Mucosa of descending colon (tissue), 3 donors: ENCODE measurements around the gene MYO5B. TPM values are rescaled to one million over a fixed set of nuclear protein-coding genes. Genes with fewer than 3 reads are reported as not detected.

ENCODE experiments used
- ATAC-seq: fragments of 200-7000 bp; cut with Tn5 transposase; one replicate; pipeline ENCODE4 v1.9.1; 2020; ENCODE audit warnings: mild to moderate bottlenecking, moderate library complexity
- DNase-seq, 3 donors: peaks; one replicate each; pipeline ENCODE4 v3.0.0-alpha.2; 2020
- H3K36me3 ChIP-seq: fragments of 200-600 bp; one replicate; pipeline ENCODE4 v1.8.0; 2021; ENCODE audit warnings: low read depth, mild to moderate bottlenecking
- H3K4me1 ChIP-seq: fragments of 200-600 bp; one replicate; pipeline ENCODE4 v1.8.0; 2021; ENCODE audit warnings: low read depth, mild to moderate bottlenecking
- H3K4me3 ChIP-seq: fragments of 200-600 bp; one replicate; pipeline ENCODE4 v1.8.0; 2021; ENCODE audit warnings: mild to moderate bottlenecking
- H3K9me3 ChIP-seq: fragments of 200-600 bp; one replicate; pipeline ENCODE4 v1.8.0; 2021; ENCODE audit warnings: mild to moderate bottlenecking
- CTCF ChIP-seq: fragments of 200-600 bp; IDR thresholded peaks from one replicate; pipeline ENCODE4 v1.8.0; 2022; ENCODE audit warnings: antibody characterized with exemption, mild to moderate bottlenecking
- intact Hi-C, 2 donors: fragments of 100-400 bp; cut with DNase I in 1 of 2; cut with micrococcal nuclease in 1 of 2; formaldehyde crosslinking; loops; one replicate each; pipeline versions ENCODE4 v1.11.0 to v1.11.1; 2022; cut with DNase I, micrococcal nuclease
- total RNA-seq, 3 donors: library from RNA; stranded (reverse); fragmentation: NEBNext Ultra II Directional in 2 of 3; extraction: Animal tissue kit (Norgen Biotek cat#: 25700) in 2 of 3; gene quantifications; one replicate each; pipeline versions ENCODE4 v1.2.1 to v1.2.4, GENCODE V29; 2021 to 2023
- donor health status: DM: no; HTN: no; CAD: no; lungs with moderate emphysema.
- donor health status: DM: no; HTN: no; CAD: no.
- donor health status: DM: no; HTN: yes; CAD: no.

MYO5B gene
- total RNA-seq, 3 donors from 2014 or later: 52.7 to 179 (median 120) TPM

DNA sequence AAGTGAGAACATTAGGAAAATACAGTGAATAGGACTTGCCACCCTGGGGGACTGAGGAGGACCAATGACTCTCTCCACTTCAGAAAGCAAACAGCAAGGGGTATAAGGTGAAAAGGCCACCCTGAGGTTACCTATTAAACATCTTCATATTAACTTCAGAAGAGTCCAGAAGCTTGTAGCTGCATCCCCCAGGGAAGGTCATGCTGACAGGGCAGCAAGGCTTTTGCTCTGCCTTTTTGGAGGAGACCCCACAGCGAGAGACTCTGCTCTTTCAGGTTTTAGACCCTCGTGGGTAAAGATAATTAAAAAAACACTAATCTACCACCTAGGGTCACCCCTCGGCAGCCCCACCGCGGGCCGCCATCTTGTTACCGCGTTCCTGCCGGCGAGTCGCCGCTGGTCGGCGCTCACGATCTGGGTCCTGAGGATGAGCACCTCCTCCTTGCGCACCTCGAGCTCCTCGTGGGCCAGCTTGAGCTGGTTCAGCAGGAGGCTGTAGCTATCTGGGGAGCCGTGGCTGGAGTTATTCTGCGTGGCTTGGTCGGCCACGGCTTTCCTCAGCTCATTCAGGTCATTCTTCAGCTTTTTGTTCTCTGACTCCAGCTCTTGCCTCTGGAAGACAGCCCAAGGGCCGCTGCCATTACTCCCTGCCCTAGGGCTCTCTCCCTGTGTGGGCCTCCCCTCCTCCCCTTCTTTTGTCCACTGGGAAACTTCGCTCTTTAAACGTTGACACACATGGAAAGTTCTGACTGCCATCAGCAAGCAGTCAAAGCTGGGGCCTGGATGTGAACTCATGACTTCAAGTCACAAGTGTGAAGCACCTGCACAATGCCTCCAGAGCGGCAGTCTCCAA is 331.0 kb downstream of the MYO5B start:
- no peak overlapping the region for H3K4me3 ChIP-seq
- H3K36me3 ChIP-seq: no peaks in the 10 kb centered on the region
- TF ChIP-seq CTCF: no peak
- ATAC-seq (no peak), DNase-seq (no peak)
- intact Hi-C loops: no loop called here
- no peaks in the 10 kb centered on the region for H3K9me3 ChIP-seq
- H3K4me1 ChIP-seq: peaks cover 14% of the 10 kb centered on the region

- DNase-seq (no peak), ATAC-seq (no peak)
- intact Hi-C loops: no loop called here
- no peak overlapping the region for H3K4me3 ChIP-seq
- H3K4me1 ChIP-seq: peaks cover 24% of the 10 kb centered on the region
- TF ChIP-seq CTCF: no peak
- no peaks in the 10 kb centered on the region for H3K9me3 ChIP-seq
- H3K36me3 ChIP-seq: no peaks in the 10 kb centered on the region
These were observed 332.1 kb downstream of the MYO5B start for GRCh38 chr18:49862656-49863385.

DNA sequence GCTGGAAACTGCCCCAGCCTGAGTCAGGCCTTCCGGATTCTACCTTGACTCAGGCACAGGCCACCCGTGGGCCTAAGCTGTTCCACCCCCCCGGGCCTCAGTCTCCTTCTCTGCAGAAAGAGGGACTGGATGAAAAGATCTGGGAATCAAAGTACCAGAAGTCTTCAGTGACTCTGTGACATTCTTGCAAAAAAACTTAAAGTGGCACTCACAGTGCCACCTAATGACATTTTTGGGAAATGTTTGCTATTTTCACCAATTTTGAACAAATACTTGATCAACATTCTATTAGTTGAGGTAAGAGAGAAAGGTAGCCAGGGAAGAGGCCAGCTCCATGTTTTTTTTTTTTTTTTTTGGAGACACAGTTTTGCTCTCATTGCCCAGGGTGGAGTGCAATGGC is 333.3 kb downstream of the MYO5B start:
- Histone ChIP-seq H3K36me3 (no peaks in the 10 kb centered on the region), H3K9me3 (no peaks in the 10 kb centered on the region), H3K4me3 (no peak overlapping the region), H3K4me1 (peaks cover 27% of the 10 kb centered on the region)
- no peak for ATAC-seq
- TF ChIP-seq CTCF: no peak
- intact Hi-C loops: no loop called here
- DNase-seq: no peak

DNA sequence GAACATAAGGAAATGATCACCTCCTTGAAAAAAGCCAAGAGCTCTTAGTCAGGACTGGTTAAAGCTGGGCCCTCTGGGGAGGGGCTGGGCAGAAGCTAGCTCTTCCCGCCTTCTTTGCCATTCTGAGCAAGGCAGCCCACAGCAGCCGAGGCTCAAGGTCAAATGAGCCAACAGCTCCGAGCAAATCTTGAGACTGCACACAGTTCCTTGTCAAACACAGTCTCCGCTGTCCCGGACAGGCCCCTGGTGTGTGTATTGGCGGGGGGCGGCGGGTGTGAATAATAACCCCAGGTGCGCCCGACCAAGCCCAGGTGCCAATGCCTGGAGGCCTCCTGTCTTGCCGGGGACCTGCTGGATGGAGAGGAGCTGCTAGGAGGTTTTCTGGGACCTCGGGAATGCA is 335.2 kb downstream of the MYO5B start:
- H3K4me1 ChIP-seq: peaks cover 27% of the 10 kb centered on the region
- no peaks in the 10 kb centered on the region for H3K36me3 ChIP-seq
- H3K9me3 ChIP-seq: no peaks in the 10 kb centered on the region
- no peak overlapping the region for H3K4me3 ChIP-seq
- ATAC-seq (peak; percentile 5), DNase-seq (peak in 2 of 3 donors; percentile 34 to 57)
- TF ChIP-seq CTCF: no peak
- intact Hi-C loops: loop anchor here in 1 of 2 donors (2.0 kb wide), 1 partner anchor 351 kb away; no protein-coding TSS in a partner anchor

GRCh38 chr18:49859021-49859359 is 336.0 kb downstream of the MYO5B start:
- TF ChIP-seq CTCF: peak; percentile 4

More at GRCh38 chr18:49859021-49859359, 336.0 kb downstream of the MYO5B start:
- ATAC-seq: peak; percentile 83
- intact Hi-C loops: loop anchor here in 1 of 2 donors (2.0 kb wide), 1 partner anchor 350 kb away; no protein-coding TSS in a partner anchor
- no peak overlapping the region for H3K4me3 ChIP-seq
- peaks cover 27% of the 10 kb centered on the region for H3K4me1 ChIP-seq
- no peaks in the 10 kb centered on the region for H3K9me3 ChIP-seq
- H3K36me3 ChIP-seq: no peaks in the 10 kb centered on the region
- peak; percentile 82 to 87 (median 82) for DNase-seq
